IMR-90 (cell line): Measurements from ENCODE around the gene CCDC146. TPM values are rescaled to one million over a fixed set of nuclear protein-coding genes. Genes with fewer than 3 reads are reported as not detected.

Source experiments
- ATAC-seq: fragments of 200-7000 bp; cut with Tn5 transposase; 2 replicates; pipeline ENCODE4 v1.9.1; 2020; ENCODE audit warnings: low read depth, mild to moderate bottlenecking, moderate library complexity
- BruUV-seq: library from RNA; stranded (reverse); fragments of 400-500 nt; replicated peaks from 2 replicates; lab custom pipeline; 2021; lab: Mats Ljungman, UMichigan
- CTCF ChIA-PET: fragments of 300-600 bp; formaldehyde crosslinking; extraction: SDS; loops from one replicate; lab custom pipeline; 2021; ENCODE audit warnings: antibody characterized with exemption; lab: Yijun Ruan, JAX
- POLR2A ChIA-PET: fragments of 300-600 bp; sonication (Branson Sonifier 250); formaldehyde crosslinking; loops from one replicate; lab custom pipeline; 2022; ENCODE audit warnings: antibody characterized with exemption; ENCODE audit not compliant: unreplicated experiment; lab: Charles Lee
- DNase-seq: peaks from one replicate; pipeline ENCODE4 v3.0.0; 2013
- H2AFZ ChIP-seq: replicated peaks from 2 replicates; pipeline ENCODE3; 2013; ENCODE audit warnings: low read length, mild to moderate bottlenecking; ENCODE audit not compliant: poor library complexity
- H2AK5ac ChIP-seq: 2 replicates; pipeline ENCODE4 v1.6.1; 2013; ENCODE audit warnings: low read depth, low read length, inconsistent platforms
- H2AK9ac ChIP-seq: replicated peaks from 2 replicates; pipeline ENCODE3; 2013; ENCODE audit warnings: mild to moderate bottlenecking, low read depth, low read length, moderate library complexity; ENCODE audit not compliant: poor library complexity
- H2BK120ac ChIP-seq: 2 replicates; pipeline ENCODE4 v1.6.1; 2013; ENCODE audit warnings: low read depth, low read length, inconsistent platforms
- H2BK15ac ChIP-seq: 3 replicates; pipeline ENCODE4 v1.6.1; 2013; ENCODE audit warnings: low read depth, low read length, inconsistent platforms
- H2BK20ac ChIP-seq: 2 replicates; pipeline ENCODE4 v1.6.1; 2013; ENCODE audit warnings: low read depth, mild to moderate bottlenecking, inconsistent platforms, low read length, moderate library complexity
- H2BK5ac ChIP-seq: 2 replicates; pipeline ENCODE4 v1.6.1; 2013; ENCODE audit warnings: mild to moderate bottlenecking, low read depth, low read length, inconsistent platforms; ENCODE audit not compliant: poor library complexity, severe bottlenecking
- H3K14ac ChIP-seq: replicated peaks from 2 replicates; pipeline ENCODE4 v1.6.1; 2013; ENCODE audit warnings: low read depth, low read length, inconsistent platforms
- H3K18ac ChIP-seq: 2 replicates; pipeline ENCODE4 v1.6.1; 2013; ENCODE audit warnings: low read depth, low read length, control low read depth
- H3K23ac ChIP-seq: 2 replicates; pipeline ENCODE4 v1.6.1; 2013; ENCODE audit warnings: low read depth, low read length, inconsistent platforms
- H3K27ac ChIP-seq: 2 replicates; pipeline ENCODE4 v1.5.1; 2013; ENCODE audit warnings: mild to moderate bottlenecking, control low read depth, low read length; ENCODE audit not compliant: insufficient read depth
- H3K27me3 ChIP-seq: 2 replicates; pipeline ENCODE4 v1.6.1; 2013; ENCODE audit warnings: low read length; ENCODE audit not compliant: control insufficient read depth, insufficient read depth
- H3K36me3 ChIP-seq: 2 replicates; pipeline ENCODE4 v1.6.1; 2013; ENCODE audit warnings: low read length, mixed read lengths; ENCODE audit not compliant: control insufficient read depth, insufficient read depth
- H3K4ac ChIP-seq: 2 replicates; pipeline ENCODE4 v1.6.1; 2013; ENCODE audit warnings: low read depth, low read length, inconsistent platforms
- H3K4me1 ChIP-seq: 2 replicates; pipeline ENCODE4 v1.6.1; 2013; ENCODE audit warnings: low read length, mixed read lengths; ENCODE audit not compliant: control insufficient read depth, insufficient read depth
- H3K4me2 ChIP-seq: 2 replicates; pipeline ENCODE4 v1.6.1; 2013; ENCODE audit warnings: low read depth, mild to moderate bottlenecking, control low read depth, low read length, moderate library complexity
- H3K4me3 ChIP-seq: 2 replicates; pipeline ENCODE4 v1.5.1; 2013; ENCODE audit warnings: low read depth, mild to moderate bottlenecking, control low read depth, low read length, moderate library complexity; ENCODE audit not compliant: insufficient read depth
- H3K56ac ChIP-seq: 2 replicates; pipeline ENCODE4 v1.6.1; 2013; ENCODE audit warnings: low read length, inconsistent platforms; ENCODE audit not compliant: insufficient read depth; ENCODE audit errors: extremely low read depth
- H3K79me1 ChIP-seq, 2 experiments: 2 replicates each; pipeline ENCODE4 v1.6.1; 2013; ENCODE audit warnings: low read length in 2 of 2, inconsistent platforms in 1 of 2, low read depth in 1 of 2
- H3K9ac ChIP-seq: 2 replicates; pipeline ENCODE4 v1.6.1; 2013; ENCODE audit warnings: low read depth, low read length, control low read depth
- H3K9me1 ChIP-seq: 2 replicates; pipeline ENCODE4 v1.6.1; 2013; ENCODE audit warnings: low read length, inconsistent platforms; ENCODE audit not compliant: insufficient read depth
- H3K9me3 ChIP-seq: 2 replicates; pipeline ENCODE4 v1.6.1; 2013; ENCODE audit warnings: low read length; ENCODE audit not compliant: control insufficient read depth, insufficient read depth
- H4K20me1 ChIP-seq: 2 replicates; pipeline ENCODE4 v1.6.1; 2013; ENCODE audit warnings: low read length, inconsistent platforms; ENCODE audit not compliant: insufficient read depth
- H4K5ac ChIP-seq: 2 replicates; pipeline ENCODE4 v1.6.1; 2013; ENCODE audit warnings: mild to moderate bottlenecking, low read depth, low read length, control low read depth
- H4K8ac ChIP-seq, 2 experiments: 2 replicates each; pipeline ENCODE4 v1.6.1; 2013; ENCODE audit warnings: low read depth in 2 of 2, low read length in 2 of 2, control low read depth in 1 of 2, inconsistent platforms in 1 of 2
- H4K91ac ChIP-seq: 2 replicates; pipeline ENCODE4 v1.6.1; 2013; ENCODE audit warnings: low read depth, low read length, inconsistent platforms; ENCODE audit not compliant: insufficient read depth
- BHLHE40 ChIP-seq: fragments of 150-350 bp; IDR thresholded peaks from 2 replicates; pipeline ENCODE4 v1.6.1; 2016; ENCODE audit warnings: mild to moderate bottlenecking, low read depth, low read length
- CEBPB ChIP-seq: IDR thresholded peaks from 2 replicates; pipeline ENCODE4 v1.6.1; 2012; ENCODE audit warnings: low read depth, low read length, improper control_type of control experiment
- CHD1 ChIP-seq: IDR thresholded peaks from 2 replicates; pipeline ENCODE4 v1.6.1; 2012; ENCODE audit warnings: low read depth, low read length, improper control_type of control experiment
- CTCF ChIP-seq: conservative IDR thresholded peaks from 2 replicates; pipeline ENCODE4 v1.5.1; 2012; ENCODE audit warnings: mild to moderate bottlenecking, low read depth, low read length, improper control_type of control experiment
- ELK1 ChIP-seq: fragments of 150-350 bp; IDR thresholded peaks from 2 replicates; pipeline ENCODE4 v1.6.1; 2016; ENCODE audit warnings: low read depth, mild to moderate bottlenecking, low read length, moderate library complexity, borderline replicate concordance
- FOS ChIP-seq: fragments of 150-350 bp; IDR thresholded peaks from 2 replicates; pipeline ENCODE4 v1.6.1; 2016; ENCODE audit warnings: low read depth, low read length
- MAFK ChIP-seq: IDR thresholded peaks from 2 replicates; pipeline ENCODE4 v1.6.1; 2012; ENCODE audit warnings: low read depth, low read length, improper control_type of control experiment
- MAZ ChIP-seq: IDR thresholded peaks from 2 replicates; pipeline ENCODE4 v1.6.1; 2012; ENCODE audit warnings: low read depth, mild to moderate bottlenecking, low read length, improper control_type of control experiment, moderate library complexity, borderline replicate concordance
- POLR2A ChIP-seq: IDR thresholded peaks from 2 replicates; pipeline ENCODE4 v1.6.1; 2012; ENCODE audit warnings: mild to moderate bottlenecking, low read depth, low read length
- RAD21 ChIP-seq: IDR thresholded peaks from 2 replicates; pipeline ENCODE4 v1.6.1; 2012; ENCODE audit warnings: low read length, improper control_type of control experiment
- RFX5 ChIP-seq: IDR thresholded peaks from 2 replicates; pipeline ENCODE4 v1.8.0; 2012; ENCODE audit warnings: low read depth, mild to moderate bottlenecking, low read length, moderate library complexity
- SMC3 ChIP-seq: fragments of 150-350 bp; IDR thresholded peaks from 2 replicates; pipeline ENCODE4 v1.6.1; 2016; ENCODE audit warnings: low read depth, mild to moderate bottlenecking, antibody characterized with exemption, low read length, moderate library complexity
- USF2 ChIP-seq: fragments of 150-350 bp; IDR thresholded peaks from 2 replicates; pipeline ENCODE4 v1.6.1; 2017; ENCODE audit warnings: mild to moderate bottlenecking, antibody characterized with exemption, low read length, low read depth
- WGBS, 2 experiments: methylation state at CpG; one replicate each; pipeline versions ENCODE4 v1.1.5 to v1.1.7; 2013; ENCODE audit warnings: missing lambda C conversion rate in 2 of 2; ENCODE audit not compliant: insufficient read length in 1 of 2; ENCODE audit errors: extremely low coverage in 2 of 2; 5-methylcytosine and 5-hydroxymethylcytosine counted together
- dilution Hi-C: fragments of 300-500 bp; cut with HindIII; formaldehyde crosslinking; loops from one replicate; pipeline ENCODE4 v1.14.3; 2018; ENCODE audit warnings: low sequenced_read_pairs; ENCODE audit not compliant: unreplicated experiment
- in situ Hi-C: fragments of 300-500 bp; cut with MboI; formaldehyde crosslinking; loops from 3 replicates; pipeline ENCODE4 v1.14.3; 2019; ENCODE audit warnings: low sequenced_read_pairs, inconsistent platforms, mixed read lengths
- intact Hi-C: fragments of 100-400 bp; cut with micrococcal nuclease; formaldehyde crosslinking; loops from 2 replicates; pipeline ENCODE4 v1.10.0; 2022
- polyA plus RNA-seq, 3 experiments: library from polyadenylated mRNA; depleted of rRNA; stranded (reverse); fragments of >200 nt; gene quantifications; 2 replicates each; pipeline ENCODE4 v1.2.3, GENCODE V29; 2012; ENCODE audit warnings: low replicate concordance in 1 of 3
- total RNA-seq: library from RNA; depleted of rRNA; stranded (reverse); fragments of >200 nt; gene quantifications from 2 replicates; pipeline ENCODE4 v1.2.3, GENCODE V29; 2012

CCDC146 gene
- total and polyA plus RNA-seq, 2 of the 4 experiments (the other 2 are of a cell fraction) = 0.54 to 1.7 TPM

- H2AFZ ChIP-seq = no peak overlapping the region
- in situ Hi-C loops (no loop called here), dilution Hi-C loops (no loop called here), intact Hi-C loops (no loop called here)
- H3K4me3 ChIP-seq = no peak overlapping the region
- H3K14ac ChIP-seq = no peak overlapping the region
- H4K8ac ChIP-seq = no peak overlapping the region
- H3K9ac ChIP-seq = no peak overlapping the region
- no peak overlapping the region for H2BK20ac ChIP-seq
- no peak overlapping the region for H3K4ac ChIP-seq
- DNase-seq (no peak), ATAC-seq (no peak)
- no peak overlapping the region for H2BK5ac ChIP-seq
- H3K4me1 ChIP-seq = no peaks in the 10 kb centered on the region; the same call in 1 of the 2 replicates
- WGBS, 2 experiments = 44% methylated on average over 2 of the region's 4 CpGs; no CpG with 5 or more reads in 1 of the 2 experiments
- TF ChIP-seq RAD21 (no peak), MAFK (no peak), CEBPB (no peak), CHD1 (no peak), RFX5 (no peak), BHLHE40 (no peak), ELK1 (no peak), FOS (no peak), SMC3 (no peak), POLR2A (no peak), CTCF (no peak), MAZ (no peak), USF2 (no peak)
- H3K27me3 ChIP-seq = no peaks in the 10 kb centered on the region
- H3K27ac ChIP-seq = no peak overlapping the region
- no peaks in the 10 kb centered on the region for H4K20me1 ChIP-seq
- no peak overlapping the region for H2BK15ac ChIP-seq
- ChIA-PET CTCF (no interaction called here), POLR2A (no interaction called here)
- H2AK5ac ChIP-seq = no peak overlapping the region
- H3K79me1 ChIP-seq = no peaks in the 10 kb centered on the region
- H2AK9ac ChIP-seq = no peak overlapping the region
- no peak overlapping the region for H4K5ac ChIP-seq
- no peak overlapping the region for H3K4me2 ChIP-seq
- no peaks in the 10 kb centered on the region for H3K9me3 ChIP-seq
- H3K18ac ChIP-seq = no peak overlapping the region
- no peak overlapping the region for H3K23ac ChIP-seq
- no TSS peak for BruUV-seq
- no peaks in the 10 kb centered on the region for H3K9me1 ChIP-seq
- H3K36me3 ChIP-seq = no peaks in the 10 kb centered on the region
- H2BK120ac ChIP-seq = no peak overlapping the region
- no peak overlapping the region for H4K91ac ChIP-seq
- no peak overlapping the region for H3K56ac ChIP-seq
Observed at GRCh38 chr7:77188731-77189437, 66.5 kb downstream of the CCDC146 start.
